ENCODE results near the gene FGF14. TPM values are rescaled to one million over a fixed set of nuclear protein-coding genes. Genes with fewer than 3 reads are reported as not detected.

The FGF14 gene
- total RNA-seq, 1 experiment from 2014 or later: 0.22 TPM

DNA sequence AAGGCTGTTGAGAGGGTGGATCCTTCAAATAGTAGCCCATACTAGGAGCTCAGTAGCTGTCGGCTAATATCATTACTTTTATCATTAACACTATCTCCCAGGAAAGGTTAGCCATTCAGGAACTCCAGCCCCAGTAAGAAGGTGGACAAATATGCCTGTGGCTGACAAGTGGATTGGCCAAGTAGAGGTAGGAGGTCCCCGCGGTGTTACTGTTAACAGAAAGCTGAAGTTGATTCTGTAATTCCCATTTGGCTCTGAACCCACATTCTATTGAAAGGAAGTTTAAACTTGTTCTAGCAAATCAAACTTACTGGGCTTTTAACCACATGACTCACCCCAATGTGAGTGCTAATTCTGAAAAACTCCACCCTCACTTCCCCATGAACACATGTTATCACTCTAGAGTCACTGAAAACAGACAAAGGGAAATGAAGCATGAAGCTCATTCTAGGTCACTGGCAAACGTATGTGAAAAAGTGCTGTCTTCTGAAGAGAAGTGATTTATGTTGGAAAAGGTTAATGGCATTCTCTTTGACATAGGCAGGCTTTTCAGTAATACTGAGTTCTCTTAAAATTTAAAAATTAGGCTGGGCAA is 273.5 kb downstream of the FGF14 start:
- Mint-ChIP-seq H3K27me3 (ENCODE audit: low read depth) (no peaks in the 10 kb centered on the region), H3K4me3 (no peak overlapping the region), H3K4me1 (peaks cover 5% of the 10 kb centered on the region in 2 experiments), H3K9me3 (no peaks in the 10 kb centered on the region; a peak in 1 of 5 replicates), H3K27ac (no peak overlapping the region), H3K36me3 (ENCODE audit: insufficient read depth in 1 of 3, low read depth in 3 of 3) (no peaks in the 10 kb centered on the region; a peak in 1 of 7 replicates)
- TF ChIP-seq, protein P1, sequence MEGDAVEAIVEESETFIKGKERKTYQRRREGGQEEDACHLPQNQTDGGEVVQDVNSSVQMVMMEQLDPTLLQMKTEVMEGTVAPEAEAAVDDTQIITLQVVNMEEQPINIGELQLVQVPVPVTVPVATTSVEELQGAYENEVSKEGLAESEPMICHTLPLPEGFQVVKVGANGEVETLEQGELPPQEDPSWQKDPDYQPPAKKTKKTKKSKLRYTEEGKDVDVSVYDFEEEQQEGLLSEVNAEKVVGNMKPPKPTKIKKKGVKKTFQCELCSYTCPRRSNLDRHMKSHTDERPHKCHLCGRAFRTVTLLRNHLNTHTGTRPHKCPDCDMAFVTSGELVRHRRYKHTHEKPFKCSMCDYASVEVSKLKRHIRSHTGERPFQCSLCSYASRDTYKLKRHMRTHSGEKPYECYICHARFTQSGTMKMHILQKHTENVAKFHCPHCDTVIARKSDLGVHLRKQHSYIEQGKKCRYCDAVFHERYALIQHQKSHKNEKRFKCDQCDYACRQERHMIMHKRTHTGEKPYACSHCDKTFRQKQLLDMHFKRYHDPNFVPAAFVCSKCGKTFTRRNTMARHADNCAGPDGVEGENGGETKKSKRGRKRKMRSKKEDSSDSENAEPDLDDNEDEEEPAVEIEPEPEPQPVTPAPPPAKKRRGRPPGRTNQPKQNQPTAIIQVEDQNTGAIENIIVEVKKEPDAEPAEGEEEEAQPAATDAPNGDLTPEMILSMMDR (conservative IDR thresholded peaks at IDR 0.05): no peak
- Histone ChIP-seq H3T11ph (ENCODE audit: low read length) (no peak overlapping the region), H2BK15ac (ENCODE audit: low read depth, low read length) (no peak overlapping the region), H4K5ac (ENCODE audit: insufficient read length, low read depth, low read length) (no peak overlapping the region), H4K8ac (replicated peaks; ENCODE audit: insufficient read length, low read depth, low read length) (no peak overlapping the region), H3K4me1 (ENCODE audit: insufficient read depth, low read length) (no peaks in the 10 kb centered on the region; the same call in 1 of the 2 replicates), H2BK120ac (ENCODE audit: low read depth, low read length, poor library complexity, severe bottlenecking) (no peak overlapping the region), H3K27ac (ENCODE audit: insufficient read length, low read depth, low read length) (no peak overlapping the region), H4K91ac (ENCODE audit: insufficient read length, low read depth, low read length) (no peak overlapping the region), H3K27me3 (ENCODE audit: insufficient read depth, low read length) (no peaks in the 10 kb centered on the region), H2AFZ (ENCODE audit: low read length) (no peak overlapping the region), H3K56ac (ENCODE audit: insufficient read length, low read depth, low read length) (no peak overlapping the region), H3K23ac (ENCODE audit: insufficient read length, low read depth, low read length) (no peak overlapping the region), H2BK5ac (ENCODE audit: insufficient read length, low read length) (no peak overlapping the region), H2BK12ac (ENCODE audit: insufficient read length, low read depth, low read length) (no peak overlapping the region), H3K9ac (ENCODE audit: extremely low read depth, insufficient read length, low read length) (no peak overlapping the region), H3K23me2 (ENCODE audit: insufficient read length, low read depth, low read length, poor library complexity, severe bottlenecking) (no peaks in the 10 kb centered on the region), H2AK5ac (ENCODE audit: insufficient read length, low read length) (no peak overlapping the region), H3K18ac (ENCODE audit: insufficient read length, low read depth, low read length) (no peak overlapping the region), H3K79me2 (ENCODE audit: insufficient read depth, low read length) (no peaks in the 10 kb centered on the region), H2BK20ac (ENCODE audit: low read depth, low read length, poor library complexity, severe bottlenecking) (no peak overlapping the region), H3K4me2 (ENCODE audit: insufficient read depth, insufficient read length, low read length) (no peak overlapping the region), H3K9me3 (ENCODE audit: control insufficient read depth, low read depth, low read length) (no peaks in the 10 kb centered on the region), H3K14ac (ENCODE audit: insufficient read depth, low read length) (no peak overlapping the region), H3K4ac (ENCODE audit: low read depth, low read length) (no peak overlapping the region), H4K20me1 (ENCODE audit: control insufficient read depth, insufficient read depth, insufficient read length) (no peaks in the 10 kb centered on the region), H3K79me1 (ENCODE audit: insufficient read depth, low read depth, low read length, poor library complexity, severe bottlenecking) (no peaks in the 10 kb centered on the region)
- no CpG with 5 or more reads among the region's 4 CpGs for WGBS (ENCODE audit: extremely low coverage, insufficient read length, low lambda C conversion rate)
- no peak for DNase-seq

All from H9 (cell line).